GM13976 (cell line): ENCODE data around the gene HTR3A.

Source experiments
- DNase-seq: peaks from one replicate; pipeline ENCODE4 v3.0.0; 2012; ENCODE audit warnings: low spot score
- in situ Hi-C: fragments of 300-500 bp; cut with MboI; formaldehyde crosslinking; loops from one replicate; pipeline ENCODE4 v1.12.0; 2022; ENCODE audit warnings: low sequenced_read_pairs, mixed read lengths, inconsistent platforms; ENCODE audit not compliant: unreplicated experiment
- TF ChIP-seq, protein P1 (sequence below): IDR thresholded peaks from 2 replicates; pipeline ENCODE4 v1.5.1; 2012; ENCODE audit warnings: borderline replicate concordance, mild to moderate bottlenecking; ENCODE audit not compliant: insufficient read depth; ENCODE audit errors: extremely low read depth, missing control alignments, control extremely low read depth

The HTR3A gene

DNA sequence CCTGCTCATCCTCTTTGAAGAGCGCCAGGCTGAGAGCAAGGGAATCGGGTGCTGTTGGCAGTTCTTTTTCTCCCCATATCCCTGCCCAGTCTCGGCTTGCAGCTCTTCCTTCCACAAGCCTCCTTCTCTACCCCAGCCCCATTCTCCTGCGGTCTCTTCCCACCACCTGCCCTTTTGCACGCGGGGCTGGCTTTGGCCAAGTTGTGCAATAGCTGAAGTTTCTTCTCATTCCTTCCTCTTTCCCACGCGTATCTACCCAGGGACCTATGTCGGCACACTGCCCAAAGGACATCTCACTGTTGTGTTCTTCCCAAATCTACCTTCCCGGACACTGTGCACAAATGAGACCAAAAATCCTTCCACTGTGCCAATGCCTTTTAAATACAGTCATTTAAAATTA, 22.3 kb upstream of the HTR3A start:
- in situ Hi-C loops = no loop called here
- TF ChIP-seq, protein P1, sequence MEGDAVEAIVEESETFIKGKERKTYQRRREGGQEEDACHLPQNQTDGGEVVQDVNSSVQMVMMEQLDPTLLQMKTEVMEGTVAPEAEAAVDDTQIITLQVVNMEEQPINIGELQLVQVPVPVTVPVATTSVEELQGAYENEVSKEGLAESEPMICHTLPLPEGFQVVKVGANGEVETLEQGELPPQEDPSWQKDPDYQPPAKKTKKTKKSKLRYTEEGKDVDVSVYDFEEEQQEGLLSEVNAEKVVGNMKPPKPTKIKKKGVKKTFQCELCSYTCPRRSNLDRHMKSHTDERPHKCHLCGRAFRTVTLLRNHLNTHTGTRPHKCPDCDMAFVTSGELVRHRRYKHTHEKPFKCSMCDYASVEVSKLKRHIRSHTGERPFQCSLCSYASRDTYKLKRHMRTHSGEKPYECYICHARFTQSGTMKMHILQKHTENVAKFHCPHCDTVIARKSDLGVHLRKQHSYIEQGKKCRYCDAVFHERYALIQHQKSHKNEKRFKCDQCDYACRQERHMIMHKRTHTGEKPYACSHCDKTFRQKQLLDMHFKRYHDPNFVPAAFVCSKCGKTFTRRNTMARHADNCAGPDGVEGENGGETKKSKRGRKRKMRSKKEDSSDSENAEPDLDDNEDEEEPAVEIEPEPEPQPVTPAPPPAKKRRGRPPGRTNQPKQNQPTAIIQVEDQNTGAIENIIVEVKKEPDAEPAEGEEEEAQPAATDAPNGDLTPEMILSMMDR = no peak
- DNase-seq = no peak

DNA sequence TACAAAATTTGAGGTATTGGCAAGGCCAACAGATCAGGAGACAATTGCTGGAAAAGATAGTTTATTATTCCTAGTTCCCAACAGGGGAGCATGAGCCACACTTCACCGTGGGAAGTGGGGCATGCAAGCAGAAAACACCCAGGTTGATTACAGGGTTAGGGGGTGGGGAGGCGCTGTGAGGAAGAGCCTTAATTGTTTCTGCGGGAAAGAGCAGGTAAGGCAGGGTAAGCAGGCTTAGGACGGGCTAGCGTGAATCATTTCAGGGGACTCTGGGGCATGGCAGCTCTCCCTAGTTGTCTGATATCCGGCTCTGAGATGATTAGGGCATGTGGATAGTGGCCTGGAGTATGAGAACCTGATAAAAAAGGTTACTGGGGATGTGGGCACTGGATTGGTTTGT, 20.7 kb upstream of the HTR3A start:
- DNase-seq = no peak
- in situ Hi-C loops = no loop called here
- TF ChIP-seq, protein P1 = no peak

DNA sequence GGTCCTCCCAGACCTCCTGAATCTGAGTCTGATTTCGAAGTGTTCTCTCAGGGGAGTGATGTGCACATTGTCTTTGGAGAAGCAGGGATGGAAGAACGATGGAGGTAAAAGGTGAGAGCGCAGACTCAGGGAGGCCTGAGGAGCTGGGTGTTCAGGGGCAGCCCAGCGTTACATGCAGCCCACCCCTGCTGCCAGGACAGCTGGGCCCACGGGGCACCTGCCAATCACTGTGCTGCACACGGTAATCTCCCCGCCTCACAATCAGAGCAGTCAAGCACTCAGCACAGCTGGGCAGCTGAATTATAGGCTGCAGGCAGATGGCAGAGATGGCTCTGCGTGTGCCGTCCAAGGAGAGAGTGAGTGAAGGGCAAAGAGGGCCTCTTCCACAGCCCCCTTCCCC, 17.9 kb upstream of the HTR3A start:
- TF ChIP-seq, protein P1 = no peak
- in situ Hi-C loops = no loop called here
- no peak for DNase-seq

DNA sequence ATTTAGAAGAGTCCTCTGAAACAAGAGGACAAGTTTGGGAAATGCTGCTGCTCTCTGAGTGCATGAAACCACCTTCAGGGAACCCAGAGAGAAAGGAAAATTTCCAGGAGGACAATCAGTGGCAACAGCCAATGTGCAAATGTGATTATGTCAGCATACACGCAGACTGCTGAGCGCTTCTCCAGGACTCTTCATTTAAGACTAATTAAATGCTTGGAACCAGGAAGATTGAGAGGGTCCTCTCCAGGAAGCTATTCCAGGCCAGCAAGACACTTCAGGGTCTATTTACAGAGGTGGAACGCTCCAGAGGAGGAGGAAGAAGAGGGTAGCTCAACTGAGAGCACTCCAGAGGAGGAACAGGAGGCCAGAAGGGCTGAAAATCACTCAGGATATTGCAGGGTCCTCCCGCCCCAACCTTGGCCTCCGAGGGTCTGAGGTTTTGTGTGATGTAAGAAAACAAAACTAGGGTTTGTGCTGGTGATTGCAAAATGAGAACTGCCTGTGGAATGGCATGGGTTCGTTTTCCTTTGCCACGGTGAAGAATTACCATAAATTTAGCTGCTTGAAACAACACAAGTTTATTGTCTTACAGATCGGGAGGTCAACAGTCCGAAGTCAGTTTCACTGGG, 14.1 kb upstream of the HTR3A start:
- in situ Hi-C loops = no loop called here
- TF ChIP-seq, protein P1 = no peak
- DNase-seq = no peak

DNA sequence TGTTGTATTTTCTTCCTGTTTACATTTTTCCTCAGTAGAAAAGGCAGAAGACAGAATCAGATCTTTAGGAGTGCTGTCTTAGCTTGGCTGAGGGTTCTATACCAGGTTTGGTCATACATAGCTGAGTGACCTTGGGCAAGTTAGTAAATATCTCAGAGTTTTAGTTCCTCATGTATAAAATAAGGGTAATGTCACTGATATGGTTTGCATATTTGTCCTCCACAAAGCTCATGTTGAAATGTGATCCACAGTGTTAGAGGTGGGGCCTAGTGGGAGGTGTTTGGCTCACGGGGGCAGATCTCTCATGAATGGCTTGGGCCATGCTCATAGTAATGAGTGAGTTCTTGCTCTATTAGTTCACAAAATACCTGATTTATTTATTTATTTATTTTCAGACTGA, 7.5 kb upstream of the HTR3A start:
- in situ Hi-C loops = no loop called here
- no peak for DNase-seq
- TF ChIP-seq, protein P1 = no peak

DNA sequence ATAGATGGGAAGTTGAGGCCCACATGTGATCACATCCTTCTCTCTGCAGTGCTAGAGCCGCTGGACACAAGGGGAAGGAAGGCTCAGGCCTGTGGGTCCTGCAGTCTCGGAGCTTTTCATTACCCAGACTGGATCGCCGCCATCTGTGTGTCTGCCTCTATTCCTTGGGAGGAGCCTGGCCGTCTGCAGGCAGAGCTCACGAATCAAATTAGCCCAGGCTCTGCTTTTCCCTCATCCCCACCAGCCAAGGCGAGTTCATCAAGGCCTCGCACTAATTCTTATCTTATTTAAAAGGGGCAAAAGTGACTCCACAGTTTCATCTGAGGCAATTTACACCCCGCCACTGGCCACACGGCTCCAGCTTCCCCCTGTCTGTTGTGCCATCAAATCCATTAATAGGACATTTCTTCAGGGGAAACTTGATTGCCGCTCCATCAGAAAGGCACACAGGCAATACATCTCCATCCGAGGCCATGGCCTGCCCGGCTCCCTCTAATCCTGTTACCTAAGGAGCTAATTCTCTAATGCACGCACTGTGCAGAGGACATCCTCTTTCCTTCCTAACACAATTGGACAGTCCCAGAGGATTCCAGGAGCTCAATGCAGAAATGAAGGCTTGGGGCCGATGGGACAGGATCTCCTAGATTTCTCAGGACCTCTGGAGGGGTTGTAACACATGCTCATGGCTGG, 3.3 kb upstream of the HTR3A start:
- in situ Hi-C loops = no loop called here
- TF ChIP-seq, protein P1 = no peak
- DNase-seq = no peak
